Measurements from ENCODE around the gene C15orf61. TPM values are rescaled to one million over a fixed set of nuclear protein-coding genes. Genes with fewer than 3 reads are reported as not detected.
A peak's percentile ranks its signal among the peaks of the same experiment; 100 is the strongest.

C15orf61 gene
- total RNA-seq, 4 donors from 2014 or later: 6.5 to 8.5 (median 7.3) TPM

- Histone ChIP-seq H3K4me3 (no peak overlapping the region), H3K9me3 (no peaks in the 10 kb centered on the region), H3K4me1 (peaks cover 0 to 42% (median 17%) of the 10 kb centered on the region in 4 donors), H3K27ac (no peak overlapping the region), H3K27me3 (no peaks in the 10 kb centered on the region), H3K36me3 (peaks cover 0 to 23% (median 0%) of the 10 kb centered on the region in 3 donors)
- WGBS, 2 donors: 74 to 87% methylated on average over 3 of the region's 3 CpGs
- TF ChIP-seq POLR2A (IDR thresholded peaks at IDR 0.05): no peak
- TF ChIP-seq CTCF (IDR thresholded peaks at IDR 0.05): no peak
- no peak for TF ChIP-seq EP300 (IDR thresholded peaks at IDR 0.05)
- no peak for DNase-seq (ENCODE audit: low spot score in 2 of 2)
Measured at GRCh38 chr15:67545864-67546263, 24.9 kb downstream of the C15orf61 start.

GRCh38 chr15:67547064-67547463 is 26.1 kb downstream of the C15orf61 start:
- Histone ChIP-seq H3K4me3 (no peak overlapping the region), H3K4me1 (peaks cover 0 to 38% (median 17%) of the 10 kb centered on the region in 4 donors), H3K36me3 (peaks cover 0 to 29% (median 0%) of the 10 kb centered on the region in 3 donors), H3K27me3 (no peaks in the 10 kb centered on the region), H3K27ac (no peak overlapping the region), H3K9me3 (no peaks in the 10 kb centered on the region)
- no peak for TF ChIP-seq CTCF (IDR thresholded peaks at IDR 0.05)
- no peak for TF ChIP-seq EP300 (IDR thresholded peaks at IDR 0.05)
- no peak for TF ChIP-seq POLR2A (IDR thresholded peaks at IDR 0.05)
- 78 to 83% methylated on average over 2 of the region's 2 CpGs for WGBS, 2 donors
- DNase-seq (ENCODE audit: low spot score in 2 of 2): no peak

- H3K4me3 ChIP-seq: no peak overlapping the region
- no peaks in the 10 kb centered on the region for H3K27me3 ChIP-seq
- no peak for TF ChIP-seq CTCF (IDR thresholded peaks at IDR 0.05)
- TF ChIP-seq POLR2A (IDR thresholded peaks at IDR 0.05): no peak
- TF ChIP-seq EP300 (IDR thresholded peaks at IDR 0.05): no peak
- no peak for DNase-seq (ENCODE audit: low spot score in 2 of 2)
- WGBS, 2 donors: 67 to 68% methylated on average over 3 of the region's 3 CpGs
- H3K4me1 ChIP-seq: peaks cover 0 to 38% (median 17%) of the 10 kb centered on the region in 4 donors
- peaks cover 0 to 29% (median 0%) of the 10 kb centered on the region in 3 donors for H3K36me3 ChIP-seq
- H3K9me3 ChIP-seq: no peaks in the 10 kb centered on the region
- peak overlapping the region in 1 of 4 donors; percentile 40 for H3K27ac ChIP-seq
Measured at GRCh38 chr15:67547836-67548235, 26.9 kb downstream of the C15orf61 start.

GRCh38 chr15:67548236-67548852 is 27.4 kb downstream of the C15orf61 start:
- H3K9me3 ChIP-seq: no peaks in the 10 kb centered on the region
- H3K4me3 ChIP-seq: no peak overlapping the region
- H3K27me3 ChIP-seq: no peaks in the 10 kb centered on the region
- H3K27ac ChIP-seq: peak overlapping the region in 2 of 4 donors; percentile 2 to 40
- DNase-seq (ENCODE audit: low spot score in 2 of 2): no peak
- TF ChIP-seq CTCF (IDR thresholded peaks at IDR 0.05) (no peak), POLR2A (IDR thresholded peaks at IDR 0.05) (no peak), EP300 (IDR thresholded peaks at IDR 0.05) (no peak)
- peaks cover 0 to 33% (median 0%) of the 10 kb centered on the region in 3 donors for H3K36me3 ChIP-seq
- peaks cover 0 to 35% (median 14%) of the 10 kb centered on the region in 4 donors for H3K4me1 ChIP-seq
- WGBS, 2 donors: 40 to 41% methylated on average over 2 of the region's 2 CpGs

GRCh38 chr15:67548862-67549651 is 28.1 kb downstream of the C15orf61 start:
- no peak overlapping the region for H3K4me3 ChIP-seq
- no peak for DNase-seq (ENCODE audit: low spot score in 2 of 2)
- no peaks in the 10 kb centered on the region for H3K27me3 ChIP-seq
- peak overlapping the region in 2 of 4 donors; percentile 2 to 40 for H3K27ac ChIP-seq
- peaks cover 0 to 33% (median 0%) of the 10 kb centered on the region in 3 donors for H3K36me3 ChIP-seq
- no peaks in the 10 kb centered on the region for H3K9me3 ChIP-seq
- 67 to 68% methylated on average over 8 of the region's 8 CpGs for WGBS, 2 donors
- TF ChIP-seq EP300 (IDR thresholded peaks at IDR 0.05): no peak
- no peak for TF ChIP-seq POLR2A (IDR thresholded peaks at IDR 0.05)
- no peak for TF ChIP-seq CTCF (IDR thresholded peaks at IDR 0.05)
- peaks cover 0 to 28% (median 7%) of the 10 kb centered on the region in 4 donors for H3K4me1 ChIP-seq

Data from tibial nerve (tissue), 4 donors.